ENCODE data around the gene PFAS.

DNA sequence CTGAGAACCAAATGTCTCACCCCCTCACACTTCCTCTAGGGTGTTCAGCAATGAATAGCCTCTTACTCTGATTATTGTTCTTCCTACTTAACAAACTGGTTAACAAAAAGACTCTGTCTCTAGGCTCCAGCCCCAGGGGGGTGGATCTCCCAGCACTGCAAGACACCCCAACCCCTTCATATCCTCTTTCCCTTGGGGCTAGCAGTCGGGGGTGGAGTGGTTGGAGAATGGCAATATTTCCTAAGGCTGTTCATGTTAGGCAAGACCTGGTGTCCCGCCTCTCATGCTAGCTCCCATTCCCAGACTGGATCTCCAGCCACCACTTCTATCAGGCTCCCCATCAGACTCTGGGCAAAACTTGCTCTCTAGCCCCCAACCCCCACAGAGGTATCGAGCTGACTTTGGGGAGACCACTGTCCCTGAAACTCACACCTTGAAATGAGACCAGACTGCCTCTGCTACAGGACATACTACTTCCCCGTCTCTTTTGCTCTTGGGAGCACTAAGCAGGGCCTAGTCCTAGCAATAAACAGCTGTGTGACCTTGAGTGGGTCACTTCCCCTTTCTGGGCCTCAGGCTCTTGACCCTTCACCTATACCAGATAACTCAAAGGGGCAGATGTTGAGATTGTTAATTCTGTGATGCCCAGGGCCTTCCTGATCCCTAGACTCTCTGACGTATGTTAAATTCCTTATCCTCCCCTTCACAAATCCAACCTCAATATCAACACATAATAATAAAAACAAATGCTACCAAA, 43.7 kb downstream of the PFAS start:
- TF ChIP-seq POLR2A (IDR thresholded peaks at IDR 0.05; ENCODE audit: borderline replicate concordance, extremely low read depth, insufficient read depth, insufficient read length) = no peak
- TF ChIP-seq, protein P1, sequence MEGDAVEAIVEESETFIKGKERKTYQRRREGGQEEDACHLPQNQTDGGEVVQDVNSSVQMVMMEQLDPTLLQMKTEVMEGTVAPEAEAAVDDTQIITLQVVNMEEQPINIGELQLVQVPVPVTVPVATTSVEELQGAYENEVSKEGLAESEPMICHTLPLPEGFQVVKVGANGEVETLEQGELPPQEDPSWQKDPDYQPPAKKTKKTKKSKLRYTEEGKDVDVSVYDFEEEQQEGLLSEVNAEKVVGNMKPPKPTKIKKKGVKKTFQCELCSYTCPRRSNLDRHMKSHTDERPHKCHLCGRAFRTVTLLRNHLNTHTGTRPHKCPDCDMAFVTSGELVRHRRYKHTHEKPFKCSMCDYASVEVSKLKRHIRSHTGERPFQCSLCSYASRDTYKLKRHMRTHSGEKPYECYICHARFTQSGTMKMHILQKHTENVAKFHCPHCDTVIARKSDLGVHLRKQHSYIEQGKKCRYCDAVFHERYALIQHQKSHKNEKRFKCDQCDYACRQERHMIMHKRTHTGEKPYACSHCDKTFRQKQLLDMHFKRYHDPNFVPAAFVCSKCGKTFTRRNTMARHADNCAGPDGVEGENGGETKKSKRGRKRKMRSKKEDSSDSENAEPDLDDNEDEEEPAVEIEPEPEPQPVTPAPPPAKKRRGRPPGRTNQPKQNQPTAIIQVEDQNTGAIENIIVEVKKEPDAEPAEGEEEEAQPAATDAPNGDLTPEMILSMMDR (IDR thresholded peaks at IDR 0.05 in 2 of 3, conservative IDR thresholded peaks at IDR 0.05 in 1 of 3; ENCODE audit: borderline replicate concordance in 1 of 3, insufficient read depth in 1 of 3, low read depth in 2 of 3, low read length in 2 of 3) = no peak
- TF ChIP-seq ZNF274 (IDR thresholded peaks at IDR 0.05; ENCODE audit: low read depth, low read length) = no peak
- TF ChIP-seq, protein P2, sequence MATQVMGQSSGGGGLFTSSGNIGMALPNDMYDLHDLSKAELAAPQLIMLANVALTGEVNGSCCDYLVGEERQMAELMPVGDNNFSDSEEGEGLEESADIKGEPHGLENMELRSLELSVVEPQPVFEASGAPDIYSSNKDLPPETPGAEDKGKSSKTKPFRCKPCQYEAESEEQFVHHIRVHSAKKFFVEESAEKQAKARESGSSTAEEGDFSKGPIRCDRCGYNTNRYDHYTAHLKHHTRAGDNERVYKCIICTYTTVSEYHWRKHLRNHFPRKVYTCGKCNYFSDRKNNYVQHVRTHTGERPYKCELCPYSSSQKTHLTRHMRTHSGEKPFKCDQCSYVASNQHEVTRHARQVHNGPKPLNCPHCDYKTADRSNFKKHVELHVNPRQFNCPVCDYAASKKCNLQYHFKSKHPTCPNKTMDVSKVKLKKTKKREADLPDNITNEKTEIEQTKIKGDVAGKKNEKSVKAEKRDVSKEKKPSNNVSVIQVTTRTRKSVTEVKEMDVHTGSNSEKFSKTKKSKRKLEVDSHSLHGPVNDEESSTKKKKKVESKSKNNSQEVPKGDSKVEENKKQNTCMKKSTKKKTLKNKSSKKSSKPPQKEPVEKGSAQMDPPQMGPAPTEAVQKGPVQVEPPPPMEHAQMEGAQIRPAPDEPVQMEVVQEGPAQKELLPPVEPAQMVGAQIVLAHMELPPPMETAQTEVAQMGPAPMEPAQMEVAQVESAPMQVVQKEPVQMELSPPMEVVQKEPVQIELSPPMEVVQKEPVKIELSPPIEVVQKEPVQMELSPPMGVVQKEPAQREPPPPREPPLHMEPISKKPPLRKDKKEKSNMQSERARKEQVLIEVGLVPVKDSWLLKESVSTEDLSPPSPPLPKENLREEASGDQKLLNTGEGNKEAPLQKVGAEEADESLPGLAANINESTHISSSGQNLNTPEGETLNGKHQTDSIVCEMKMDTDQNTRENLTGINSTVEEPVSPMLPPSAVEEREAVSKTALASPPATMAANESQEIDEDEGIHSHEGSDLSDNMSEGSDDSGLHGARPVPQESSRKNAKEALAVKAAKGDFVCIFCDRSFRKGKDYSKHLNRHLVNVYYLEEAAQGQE (IDR thresholded peaks at IDR 0.05; ENCODE audit: low read depth) = no peak
- no peak for TF ChIP-seq CEBPB (IDR thresholded peaks at IDR 0.05; ENCODE audit: low read depth)
- no peak for TF ChIP-seq EZH2phosphoT487 (IDR thresholded peaks at IDR 0.05; ENCODE audit: borderline replicate concordance)
- TF ChIP-seq EZH2 (IDR thresholded peaks at IDR 0.05) = no peak
- TF ChIP-seq RAD21 (IDR thresholded peaks at IDR 0.05; ENCODE audit: low read depth) = no peak
- TF ChIP-seq, protein P3, sequence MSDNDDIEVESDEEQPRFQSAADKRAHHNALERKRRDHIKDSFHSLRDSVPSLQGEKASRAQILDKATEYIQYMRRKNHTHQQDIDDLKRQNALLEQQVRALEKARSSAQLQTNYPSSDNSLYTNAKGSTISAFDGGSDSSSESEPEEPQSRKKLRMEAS (IDR thresholded peaks at IDR 0.05) = no peak
- no peak for TF ChIP-seq POLR2AphosphoS5 (IDR thresholded peaks at IDR 0.05; ENCODE audit: low read depth, low read length)
- TF ChIP-seq YY1 (IDR thresholded peaks at IDR 0.05; ENCODE audit: extremely low read depth, insufficient replicate concordance, low read depth, low read length) = no peak

Data from HCT116 (cell line).